HepG2 (cell line): ENCODE data around the gene FMNL2. TPM values are rescaled to one million over a fixed set of nuclear protein-coding genes. Genes with fewer than 3 reads are reported as not detected.
A peak's percentile ranks its signal among the peaks of the same experiment; 100 is the strongest.

ENCODE experiments used
- ATAC-seq: fragments of 200-7000 bp; cut with Tn5 transposase; 3 replicates; pipeline ENCODE4 v1.9.1; 2020; ENCODE audit warnings: mild to moderate bottlenecking, moderate library complexity
- BruUV-seq: library from RNA; stranded (reverse); fragments of 400-500 nt; replicated peaks from 2 replicates; lab custom pipeline; 2021; lab: Mats Ljungman, UMichigan
- CTCF ChIA-PET: fragments of 300-600 bp; formaldehyde crosslinking; extraction: SDS; loops from one replicate; lab custom pipeline; 2021; ENCODE audit warnings: low total read pairs, inconsistent platforms, low intra/inter-chr PET ratio; lab: Yijun Ruan, JAX
- POLR2A ChIA-PET: fragments of 350-600 bp; sonication (Branson Sonifier 250); formaldehyde crosslinking; loops from one replicate; lab custom pipeline; 2020; ENCODE audit warnings: antibody characterized with exemption, inconsistent platforms; lab: Yijun Ruan, JAX
- DNase-seq: peaks from one replicate; pipeline ENCODE4 v3.0.0-alpha.2; 2015; ENCODE audit warnings: low spot score
- FAIRE-seq: peaks from 3 replicates; lab custom pipeline; 2011; peaks lifted over from hg19 to GRCh38; lab: Jason Lieb, UNC
- H2AFZ ChIP-seq: one replicate; pipeline ENCODE4 v1.6.1; 2011; ENCODE audit warnings: low read length, inconsistent platforms
- H3K27ac ChIP-seq: fragments of 300-600 bp; 3 replicates; pipeline ENCODE4 v1.8.0; 2011; ENCODE audit warnings: mixed run types, mild to moderate bottlenecking, mixed read lengths, low read length, inconsistent platforms; ENCODE audit not compliant: insufficient read depth; ENCODE audit errors: extremely low read length
- H3K27me3 ChIP-seq, 2 experiments: fragments of 200-600 bp in 1 of 2; 2 replicates in 1 of 2; 3 replicates in 1 of 2; pipeline versions ENCODE4 v1.6.0 to v1.8.0; 2011; ENCODE audit warnings: low read length in 2 of 2, mild to moderate bottlenecking in 2 of 2, moderate library complexity in 2 of 2, inconsistent platforms in 1 of 2; ENCODE audit not compliant: insufficient read depth in 2 of 2, control insufficient read depth in 1 of 2
- H3K36me3 ChIP-seq, 2 experiments: fragments of 200-600 bp in 1 of 2; replicated peaks in 1 of 2; 2 replicates in 1 of 2; 3 replicates in 1 of 2; pipeline versions ENCODE4 v1.5.1 to v1.8.0; 2011; ENCODE audit warnings: low read length in 2 of 2, inconsistent platforms in 1 of 2; ENCODE audit not compliant: insufficient read depth in 2 of 2, control insufficient read depth in 1 of 2
- H3K4me1 ChIP-seq: 2 replicates; pipeline ENCODE4 v1.5.1; 2012; ENCODE audit warnings: low read length, inconsistent platforms; ENCODE audit not compliant: insufficient read depth
- H3K4me2 ChIP-seq: 2 replicates; pipeline ENCODE4 v1.6.0; 2011; ENCODE audit warnings: low read depth, low read length, inconsistent platforms
- H3K4me3 ChIP-seq, 3 experiments: fragments of 200-600 bp in 1 of 3; sonication (generic), shearing (Covaris generic) in 1 of 3; replicated peaks in 1 of 3; 2 replicates each; pipeline ENCODE4 v1.5.1; 2011 to 2016; ENCODE audit warnings: low read length in 3 of 3, inconsistent platforms in 2 of 3, low read depth in 2 of 3, mild to moderate bottlenecking in 2 of 3, control low read depth in 1 of 3, mixed read lengths in 1 of 3; ENCODE audit not compliant: insufficient read depth in 1 of 3
- H3K79me2 ChIP-seq: one replicate; pipeline ENCODE4 v1.6.1; 2011; ENCODE audit warnings: low read length, inconsistent platforms; ENCODE audit not compliant: insufficient read depth
- H3K9ac ChIP-seq: 2 replicates; pipeline ENCODE4 v1.6.0; 2011; ENCODE audit warnings: mild to moderate bottlenecking, low read depth, low read length, inconsistent platforms; ENCODE audit not compliant: insufficient read depth
- H3K9me3 ChIP-seq: 2 replicates; pipeline ENCODE4 v1.5.1; 2012; ENCODE audit warnings: mild to moderate bottlenecking, low read length
- H4K20me1 ChIP-seq: 2 replicates; pipeline ENCODE4 v1.6.0; 2011; ENCODE audit warnings: inconsistent platforms, mild to moderate bottlenecking, low read length, moderate library complexity; ENCODE audit not compliant: insufficient read depth
- CREBL2 ChIP-seq: sonication (generic); formaldehyde crosslinking; IDR thresholded peaks from 2 replicates; pipeline ENCODE4 v1.8.1; 2023; ENCODE audit warnings: missing genetic modification reagents, mild to moderate bottlenecking, borderline replicate concordance
- CTCF ChIP-seq: sonication (generic); formaldehyde crosslinking; IDR thresholded peaks from 2 replicates; pipeline ENCODE4 v1.5.0; 2020; ENCODE audit warnings: mild to moderate bottlenecking, missing genetic modification reagents, moderate library complexity
- FOSL2 ChIP-seq: sonication (generic); formaldehyde crosslinking; IDR thresholded peaks from 2 replicates; pipeline ENCODE4 v1.4.0; 2020; ENCODE audit warnings: missing genetic modification reagents
- HDAC1 ChIP-seq: sonication (generic); formaldehyde crosslinking; IDR thresholded peaks from 2 replicates; pipeline ENCODE4 v1.5.1; 2020; ENCODE audit warnings: mild to moderate bottlenecking, missing genetic modification reagents
- SMC3 ChIP-seq: IDR thresholded peaks from 2 replicates; pipeline ENCODE4 v1.6.1; 2011; ENCODE audit warnings: low read length, improper control_type of control experiment
- STAG1 ChIP-seq: sonication (generic); formaldehyde crosslinking; IDR thresholded peaks from 2 replicates; pipeline ENCODE4 v1.4.0; 2020; ENCODE audit warnings: missing genetic modification reagents
- ZBTB7A ChIP-seq: sonication (generic); formaldehyde crosslinking; IDR thresholded peaks from 2 replicates; pipeline ENCODE4 v1.8.0; 2022; ENCODE audit warnings: mild to moderate bottlenecking, missing genetic modification reagents
- ZEB1 ChIP-seq: IDR thresholded peaks from 2 replicates; pipeline ENCODE4 v1.6.1; 2012; ENCODE audit warnings: mild to moderate bottlenecking, low read depth, inconsistent platforms; ENCODE audit not compliant: insufficient replicate concordance
- ZNF124 ChIP-seq: sonication (generic); formaldehyde crosslinking; IDR thresholded peaks from 2 replicates; pipeline ENCODE4 v1.4.0; 2020; ENCODE audit warnings: missing genetic modification reagents
- ZNF331 ChIP-seq: sonication (generic); formaldehyde crosslinking; IDR thresholded peaks from 2 replicates; pipeline ENCODE4 v1.4.0; 2020; ENCODE audit warnings: missing genetic modification reagents
- ZNF337 ChIP-seq: sonication (generic); formaldehyde crosslinking; IDR thresholded peaks from 2 replicates; pipeline ENCODE4 v1.5.1; 2020; ENCODE audit warnings: missing genetic modification reagents, low read depth, mild to moderate bottlenecking, borderline replicate concordance
- ZSCAN30 ChIP-seq: sonication (generic); formaldehyde crosslinking; IDR thresholded peaks from 2 replicates; pipeline ENCODE4 v1.5.0; 2020; ENCODE audit warnings: mild to moderate bottlenecking, missing genetic modification reagents
- WGBS: methylation state at CpG from one replicate; pipeline ENCODE4 v1.1.6; 2017; ENCODE audit warnings: low lambda C conversion rate; 5-methylcytosine and 5-hydroxymethylcytosine counted together
- in situ Hi-C: cut with HindIII; loops from 2 replicates; pipeline ENCODE4 v1.10.0; 2017; ENCODE audit warnings: low pct_unique_long_range_greater_than_20kb; ENCODE audit not compliant: extremely low pct_ligation_motif_present
- intact Hi-C: fragments of 100-400 bp; cut with micrococcal nuclease; formaldehyde crosslinking; loops from one replicate; pipeline ENCODE4 v1.10.0; 2022; ENCODE audit not compliant: unreplicated experiment
- polyA plus RNA-seq, 8 experiments: library from polyadenylated mRNA; depleted of rRNA in 3 of 8; stranded (reverse) in 7 of 8; unstranded in 1 of 8; fragments of >200 nt; fragmentation: Illumina TruSeq in 4 of 8; extraction: Trizol in 4 of 8; gene quantifications; 2 replicates each; pipeline versions ENCODE4 v1.2.1 to v1.2.3, GENCODE V29; 2011 to 2016; ENCODE audit warnings: low read depth in 4 of 8, missing spikeins in 1 of 8, mixed read lengths in 1 of 8; ENCODE audit not compliant: insufficient read depth in 1 of 8
- total RNA-seq, 5 experiments: library from RNA; depleted of rRNA; stranded (reverse); fragments of >200 nt; fragmentation: Illumina TruSeq; extraction: Trizol; gene quantifications; 2 replicates each; pipeline ENCODE4 v1.2.3, GENCODE V29; 2016; ENCODE audit warnings: low read depth in 1 of 5
- TF ChIP-seq, protein P1 (sequence below): sonication (generic); formaldehyde crosslinking; conservative IDR thresholded peaks from 2 replicates; pipeline ENCODE4 v1.8.1; 2023; ENCODE audit warnings: missing genetic modification reagents

The FMNL2 gene
- total and polyA plus RNA-seq, 2 of the 13 experiments (the other 11 are each of a cell fraction or from before 2014, with no cell fraction given) = 66.5 to 67.7 TPM

DNA sequence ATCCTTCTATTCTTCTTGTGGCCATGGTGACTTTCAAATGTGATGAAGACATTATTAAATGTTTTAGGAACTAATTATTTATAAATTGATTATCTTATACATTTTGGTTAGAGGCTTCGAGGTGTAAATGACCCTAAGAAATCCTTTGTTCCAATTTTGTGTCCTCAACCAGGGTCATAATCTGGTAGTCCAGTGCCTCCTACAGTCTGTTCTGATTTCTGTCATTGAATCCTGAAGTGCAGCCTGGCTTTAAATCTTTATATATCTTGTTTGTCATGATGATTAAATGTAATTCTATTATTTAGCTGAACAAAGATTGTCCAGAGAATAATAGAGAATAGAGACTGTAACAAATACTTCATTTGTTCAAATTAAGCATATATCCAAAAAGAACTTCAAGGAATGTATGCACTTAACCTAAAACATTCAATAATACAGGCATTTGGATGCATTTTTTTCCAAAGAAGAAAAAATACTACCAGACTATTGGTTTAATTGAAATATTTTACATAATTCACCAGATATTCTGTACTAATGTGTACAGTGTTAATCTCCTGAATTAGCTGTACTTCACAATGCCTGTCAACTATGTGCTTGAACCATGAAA lies 292.5 kb downstream of the FMNL2 start:
- in situ Hi-C loops = no loop called here
- DNase-seq (no peak), FAIRE-seq (no peak), ATAC-seq (peak; percentile 42; the same call in 1 of the 3 replicates)
- Histone ChIP-seq H3K9ac (no peak overlapping the region), H3K4me1 (peaks cover 5% of the 10 kb centered on the region; the same call in 1 of the 2 replicates), H3K9me3 (no peaks in the 10 kb centered on the region), H3K4me3 (no peak overlapping the region), H3K36me3 (peaks cover 36 to 78% of the 10 kb centered on the region in 2 experiments), H3K4me2 (no peak overlapping the region), H3K79me2 (no peaks in the 10 kb centered on the region), H2AFZ (no peak overlapping the region), H3K27ac (no peak overlapping the region), H4K20me1 (no peaks in the 10 kb centered on the region), H3K27me3 (no peaks in the 10 kb centered on the region)
- TF ChIP-seq ZNF331 (CRISPR knock-in tag) (no peak), ZNF337 (CRISPR knock-in tag) (no peak), ZBTB7A (CRISPR knock-in tag) (no peak), ZNF124 (CRISPR knock-in tag) (no peak), HDAC1 (no peak), ZSCAN30 (CRISPR knock-in tag) (no peak), FOSL2 (no peak), CTCF (CRISPR knock-in tag) (peak; percentile 46), ZEB1 (no peak), STAG1 (peak; percentile 75), SMC3 (peak; percentile 45; the same call in 1 of the 2 replicates), CREBL2 (CRISPR knock-in tag) (no peak)
- TF ChIP-seq, protein P1, sequence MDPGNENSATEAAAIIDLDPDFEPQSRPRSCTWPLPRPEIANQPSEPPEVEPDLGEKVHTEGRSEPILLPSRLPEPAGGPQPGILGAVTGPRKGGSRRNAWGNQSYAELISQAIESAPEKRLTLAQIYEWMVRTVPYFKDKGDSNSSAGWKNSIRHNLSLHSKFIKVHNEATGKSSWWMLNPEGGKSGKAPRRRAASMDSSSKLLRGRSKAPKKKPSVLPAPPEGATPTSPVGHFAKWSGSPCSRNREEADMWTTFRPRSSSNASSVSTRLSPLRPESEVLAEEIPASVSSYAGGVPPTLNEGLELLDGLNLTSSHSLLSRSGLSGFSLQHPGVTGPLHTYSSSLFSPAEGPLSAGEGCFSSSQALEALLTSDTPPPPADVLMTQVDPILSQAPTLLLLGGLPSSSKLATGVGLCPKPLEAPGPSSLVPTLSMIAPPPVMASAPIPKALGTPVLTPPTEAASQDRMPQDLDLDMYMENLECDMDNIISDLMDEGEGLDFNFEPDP = no peak
- intact Hi-C loops = loop anchor here (2.0 kb wide), 2 partner anchors 293 to 437 kb away; partner anchors contain the start of gene FMNL2
- POLR2A ChIA-PET = no interaction called here
- no TSS peak for BruUV-seq
- 87% methylated on average over 1 of the region's 1 CpG for WGBS
- CTCF ChIA-PET = interaction anchor here (0.7 kb wide), 1 partner anchor 438 kb away, joined by 3 read pairs; no protein-coding TSS in a partner anchor
